H1 (cell line): ENCODE data around the gene HOXC5. TPM values are rescaled to one million over a fixed set of nuclear protein-coding genes. Genes with fewer than 3 reads are reported as not detected.

Experiments used
- CTCF ChIA-PET: fragments of 300-600 bp; sonication (Branson Sonifier 250); formaldehyde crosslinking; loops from one replicate; lab custom pipeline; 2021; ENCODE audit not compliant: partially characterized antibody; lab: Charles Lee
- POLR2A ChIA-PET: fragments of 300-600 bp; sonication (Branson Sonifier 250); formaldehyde crosslinking; loops from one replicate; lab custom pipeline; 2021; ENCODE audit warnings: inconsistent platforms; ENCODE audit not compliant: partially characterized antibody; lab: Charles Lee
- DNase-seq, 2 experiments: peaks; one replicate each; pipeline versions ENCODE4 v3.0.0 to v3.0.0-alpha.2; 2010 to 2022; ENCODE audit warnings: low spot score in 2 of 2, low read depth in 1 of 2, mixed read lengths in 1 of 2
- FAIRE-seq: peaks from 2 replicates; lab custom pipeline; 2011; peaks lifted over from hg19 to GRCh38; lab: Jason Lieb, UNC
- H2AFZ ChIP-seq: 2 replicates; pipeline ENCODE4 v1.8.1; 2012; ENCODE audit warnings: low read length, inconsistent platforms
- H2AK5ac ChIP-seq: 2 replicates; pipeline ENCODE4 v1.6.1; 2013; ENCODE audit warnings: low read depth, low read length
- H2BK120ac ChIP-seq: replicated peaks from 2 replicates; pipeline ENCODE3; 2013; ENCODE audit warnings: low read depth, low read length, inconsistent platforms
- H2BK12ac ChIP-seq: 2 replicates; pipeline ENCODE4 v1.6.1; 2013; ENCODE audit warnings: low read depth, low read length
- H2BK15ac ChIP-seq: 2 replicates; pipeline ENCODE4 v1.6.1; 2013; ENCODE audit warnings: low read length
- H2BK20ac ChIP-seq: 2 replicates; pipeline ENCODE4 v1.6.1; 2013; ENCODE audit warnings: low read length
- H2BK5ac ChIP-seq: 2 replicates; pipeline ENCODE4 v1.6.1; 2013; ENCODE audit warnings: low read depth, low read length
- H3K14ac ChIP-seq: 2 replicates; pipeline ENCODE4 v1.6.1; 2013; ENCODE audit warnings: inconsistent platforms; ENCODE audit not compliant: insufficient read length
- H3K18ac ChIP-seq: 2 replicates; pipeline ENCODE4 v1.6.1; 2013; ENCODE audit warnings: low read length; ENCODE audit errors: extremely low read depth
- H3K23ac ChIP-seq: 2 replicates; pipeline ENCODE4 v1.6.1; 2013; ENCODE audit warnings: inconsistent platforms; ENCODE audit not compliant: insufficient read length
- H3K23me2 ChIP-seq: 2 replicates; pipeline ENCODE4 v1.6.1; 2013; ENCODE audit warnings: low read depth, low read length
- H3K27ac ChIP-seq: 2 replicates; pipeline ENCODE4 v1.6.1; 2011; ENCODE audit warnings: low read depth, low read length, inconsistent platforms
- H3K27me3 ChIP-seq, 4 experiments: replicated peaks in 1 of 4; 1 replicate in 1 of 4; 2 replicates in 3 of 4; pipeline versions ENCODE4 v1.6.1 to v1.8.1; 2011 to 2013; ENCODE audit warnings: low read length in 3 of 4, mild to moderate bottlenecking in 3 of 4, inconsistent platforms in 2 of 4, mixed read lengths in 2 of 4, moderate library complexity in 1 of 4; ENCODE audit not compliant: control insufficient read depth in 3 of 4, insufficient read depth in 3 of 4; ENCODE audit errors: extremely low read depth in 1 of 4
- H3K36me3 ChIP-seq, 4 experiments: 2 replicates each; pipeline versions ENCODE4 v1.6.1 to v1.8.1; 2011 to 2013; ENCODE audit warnings: mild to moderate bottlenecking in 4 of 4, low read length in 3 of 4, moderate library complexity in 2 of 4, control low read depth in 1 of 4, inconsistent platforms in 1 of 4; ENCODE audit not compliant: insufficient read depth in 4 of 4, control insufficient read depth in 2 of 4
- H3K4ac ChIP-seq: replicated peaks from 2 replicates; pipeline ENCODE3; 2013; ENCODE audit warnings: low read length, low read depth, mixed read lengths, inconsistent platforms; ENCODE audit not compliant: insufficient read length
- H3K4me1 ChIP-seq, 4 experiments: replicated peaks in 1 of 4; 1 replicate in 1 of 4; 2 replicates in 3 of 4; pipeline versions ENCODE4 v1.6.1 to v1.8.1; 2011 to 2013; ENCODE audit warnings: low read length in 3 of 4, inconsistent platforms in 2 of 4, mixed read lengths in 1 of 4; ENCODE audit not compliant: insufficient read depth in 4 of 4, control insufficient read depth in 3 of 4
- H3K4me2 ChIP-seq, 2 experiments: 2 replicates each; pipeline versions ENCODE4 v1.6.1 to v1.8.1; 2011 to 2013; ENCODE audit warnings: low read depth in 2 of 2, low read length in 2 of 2, control low read depth in 1 of 2, inconsistent platforms in 1 of 2, mild to moderate bottlenecking in 1 of 2; ENCODE audit not compliant: insufficient read depth in 1 of 2
- H3K4me3 ChIP-seq, 4 experiments: fragments of 200-600, 300-600 bp in 1 of 4; sonication (generic), shearing (Covaris generic), sonication (Bioruptor Twin) in 1 of 4; 2 replicates each; pipeline versions ENCODE4 v1.5.1 to v1.8.1; 2011 to 2016; ENCODE audit warnings: low read length in 4 of 4, low read depth in 3 of 4, control low read depth in 2 of 4, inconsistent platforms in 2 of 4, mild to moderate bottlenecking in 2 of 4, mixed read lengths in 1 of 4, moderate library complexity in 1 of 4; ENCODE audit not compliant: insufficient read depth in 2 of 4; ENCODE audit errors: extremely low read depth in 1 of 4
- H3K56ac ChIP-seq: replicated peaks from 2 replicates; pipeline ENCODE3; 2013; ENCODE audit warnings: low read depth, mild to moderate bottlenecking, mixed read lengths, low read length, inconsistent platforms; ENCODE audit not compliant: insufficient read length
- H3K79me1 ChIP-seq: 2 replicates; pipeline ENCODE4 v1.6.1; 2013; ENCODE audit warnings: low read depth, low read length, control low read depth
- H3K79me2 ChIP-seq, 2 experiments: 2 replicates each; pipeline versions ENCODE4 v1.6.1 to v1.8.1; 2012 to 2013; ENCODE audit warnings: low read length in 2 of 2, mild to moderate bottlenecking in 2 of 2, inconsistent platforms in 1 of 2; ENCODE audit not compliant: insufficient read depth in 2 of 2, control insufficient read depth in 1 of 2
- H3K9ac ChIP-seq, 4 experiments: replicated peaks in 1 of 4; 1 replicate in 1 of 4; 2 replicates in 3 of 4; pipeline versions ENCODE4 v1.6.1 to v1.8.1; 2011 to 2013; ENCODE audit warnings: low read depth in 3 of 4, low read length in 3 of 4, control low read depth in 2 of 4, mild to moderate bottlenecking in 2 of 4, moderate library complexity in 2 of 4, inconsistent platforms in 1 of 4; ENCODE audit errors: extremely low read depth in 1 of 4
- H3K9me3 ChIP-seq, 2 experiments: 2 replicates each; pipeline versions ENCODE4 v1.6.1 to v1.8.1; 2012 to 2013; ENCODE audit warnings: mild to moderate bottlenecking in 2 of 2, moderate library complexity in 2 of 2, control low read depth in 1 of 2, inconsistent platforms in 1 of 2, low read depth in 1 of 2, low read length in 1 of 2, mixed read lengths in 1 of 2; ENCODE audit not compliant: insufficient read depth in 2 of 2
- H4K20me1 ChIP-seq, 2 experiments: replicated peaks in 1 of 2; 2 replicates each; pipeline versions ENCODE3 to v1.8.1; 2011 to 2013; ENCODE audit warnings: inconsistent platforms in 2 of 2, low read length in 2 of 2, mild to moderate bottlenecking in 1 of 2; ENCODE audit not compliant: insufficient read depth in 2 of 2, control insufficient read depth in 1 of 2
- H4K5ac ChIP-seq: 2 replicates; pipeline ENCODE4 v1.6.1; 2013; ENCODE audit warnings: low read length, low read depth, mixed read lengths, inconsistent platforms; ENCODE audit not compliant: insufficient read length
- H4K8ac ChIP-seq: 2 replicates; pipeline ENCODE4 v1.8.0; 2013; ENCODE audit warnings: mild to moderate bottlenecking, moderate library complexity, low read length, inconsistent platforms; ENCODE audit not compliant: insufficient read depth; ENCODE audit errors: extremely low read depth
- H4K91ac ChIP-seq: replicated peaks from 2 replicates; pipeline ENCODE3; 2013; ENCODE audit warnings: low read length, mixed read lengths, inconsistent platforms; ENCODE audit not compliant: insufficient read length
- CHD2 ChIP-seq: IDR thresholded peaks from 2 replicates; pipeline ENCODE4 v1.6.1; 2012; ENCODE audit warnings: low read length, improper control_type of control experiment
- CTBP2 ChIP-seq: IDR thresholded peaks from 2 replicates; pipeline ENCODE4 v1.7.0; 2011; ENCODE audit warnings: borderline replicate concordance, mild to moderate bottlenecking, moderate library complexity, mixed read lengths, low read length; ENCODE audit not compliant: insufficient read depth, insufficient read length
- EZH2 ChIP-seq: fragments of 200-600 bp; sonication (generic); IDR thresholded peaks from 2 replicates; pipeline ENCODE4 v1.7.1; 2012; ENCODE audit warnings: low read depth, mild to moderate bottlenecking, moderate library complexity, low read length, inconsistent platforms; ENCODE audit not compliant: severe bottlenecking
- RAD21 ChIP-seq, 2 experiments: IDR thresholded peaks in 1 of 2; conservative IDR thresholded peaks in 1 of 2; 2 replicates each; pipeline ENCODE4 v1.6.1; 2011; ENCODE audit warnings: low read depth in 2 of 2, low read length in 2 of 2, improper control_type of control experiment in 1 of 2, inconsistent platforms in 1 of 2, mild to moderate bottlenecking in 1 of 2, moderate library complexity in 1 of 2
- RNF2 ChIP-seq: fragments of 200-900, 300-1000 bp; sonication (generic); IDR thresholded peaks from 2 replicates; pipeline ENCODE4 v1.7.1; 2016; ENCODE audit warnings: borderline replicate concordance, low read depth, mild to moderate bottlenecking, antibody characterized with exemption, low read length; ENCODE audit not compliant: poor library complexity, severe bottlenecking; ENCODE audit errors: missing control alignments
- SUZ12 ChIP-seq: fragments of 200-600 bp; sonication (generic); IDR thresholded peaks from 2 replicates; pipeline ENCODE4 v1.6.1; 2012; ENCODE audit warnings: mild to moderate bottlenecking, inconsistent platforms, low read length, moderate library complexity, mixed read lengths
- WGBS, 2 experiments: shearing (Covaris generic) in 1 of 2; methylation state at CpG; one replicate each; pipeline versions ENCODE4 v1.1.6 to v1.1.7; 2013 to 2015; ENCODE audit warnings: low lambda C conversion rate in 2 of 2, mixed read lengths in 2 of 2, inconsistent platforms in 1 of 2, low coverage in 1 of 2, missing lambda C conversion rate in 1 of 2; ENCODE audit not compliant: insufficient replicate concordance in 2 of 2, insufficient coverage in 1 of 2, insufficient read length in 1 of 2; ENCODE audit errors: extremely low coverage in 1 of 2, missing lambda C conversion rate in 1 of 2; 5-methylcytosine and 5-hydroxymethylcytosine counted together
- polyA plus RNA-seq, 7 experiments: library from polyadenylated mRNA; depleted of rRNA in 3 of 7; stranded (reverse) in 5 of 7; unstranded in 2 of 7; fragments of >200 nt in 5 of 7; fragments of 200-250 nt in 2 of 7; gene quantifications; 1 replicate in 5 of 7; 2 replicates in 1 of 7; 4 replicates in 1 of 7; pipeline versions ENCODE4 v1.2.1 to v1.2.3, GENCODE V29; 2011 to 2013; ENCODE audit warnings: missing spikeins in 2 of 7, mixed read lengths in 2 of 7
- total RNA-seq: library from RNA; stranded (reverse); fragmentation: NEBNext Ultra II Directional; extraction: Animal tissue kit (Norgen Biotek cat#: 25700); gene quantifications from 2 replicates; pipeline ENCODE4 v1.2.1, GENCODE V29; 2021

Gene HOXC5
- total and polyA plus RNA-seq, 2 of the 8 experiments (the other 6 are each of a cell fraction or from before 2014, with no cell fraction given), result not detected

DNA sequence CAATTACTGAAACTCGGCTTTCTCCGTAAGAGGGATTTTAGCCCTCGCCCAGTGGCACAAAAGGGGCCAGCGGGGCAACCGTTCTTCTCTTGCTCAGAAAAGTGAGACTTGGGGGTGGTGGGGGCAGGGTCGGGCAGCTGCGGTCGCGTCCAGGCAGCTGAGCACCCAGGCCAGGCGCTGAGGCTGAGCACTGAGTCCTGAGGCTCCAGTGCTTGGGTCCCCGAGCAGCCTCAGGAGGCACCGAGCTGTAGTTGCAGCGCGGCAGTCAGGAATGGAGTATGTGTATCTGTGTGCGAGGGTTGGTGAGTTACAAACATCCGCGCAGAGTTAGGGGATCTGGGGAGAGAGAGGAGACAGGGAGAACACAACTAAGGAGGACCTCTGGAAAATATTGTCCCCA lies 8.7 kb upstream of the HOXC5 start:
- H2BK20ac ChIP-seq, result no peak overlapping the region
- H3K79me1 ChIP-seq, result no peaks in the 10 kb centered on the region
- no peaks in the 10 kb centered on the region; a peak in 1 of 8 replicates for H3K36me3 ChIP-seq
- H4K5ac ChIP-seq, result no peak overlapping the region
- no peak overlapping the region for H2BK12ac ChIP-seq
- H2BK15ac ChIP-seq, result 0 out of 2 replicates have a peak overlapping the region, but pooled peaks have one; percentile 10
- ChIA-PET CTCF (interaction anchor here (0.8 to 12.5 kb wide), 23 partner anchors 9 to 354 kb away, joined by 3 to 172 read pairs (median 5); partner anchors contain the start of genes HOXC10, HOXC4, HOXC5 and HOXC8), POLR2A (interaction anchor here (0.8 to 1.4 kb wide), 5 partner anchors 10 to 39 kb away, joined by 3 read pairs; partner anchors contain the start of gene HOXC10)
- H4K20me1 ChIP-seq, result peaks cover 14 to 30% of the 10 kb centered on the region in 2 experiments
- no peak overlapping the region for H4K8ac ChIP-seq
- 7% methylated on average over 17 of the region's 17 CpGs; no CpG with 5 or more reads in 1 of the 2 experiments for WGBS, 2 experiments
- H2AFZ ChIP-seq, result no peak overlapping the region
- no peak overlapping the region for H3K23ac ChIP-seq
- no peak overlapping the region for H4K91ac ChIP-seq
- H3K4me2 ChIP-seq, result no peak overlapping the region
- H2BK5ac ChIP-seq, result no peak overlapping the region
- peaks cover 0 to 6% (median under 1%) of the 10 kb centered on the region in 4 experiments; a peak in 3 of 7 replicates for H3K4me1 ChIP-seq
- TF ChIP-seq RNF2, result no peak
- peak; percentile 41 for TF ChIP-seq CTBP2
- TF ChIP-seq RAD21 (IDR thresholded peaks at IDR 0.05 in 1 of 2, conservative IDR thresholded peaks at IDR 0.05 in 1 of 2; ENCODE audit: low read depth in 2 of 2, low read length in 2 of 2), result no peak
- TF ChIP-seq CHD2, result no peak
- peak; percentile 88 for TF ChIP-seq EZH2
- TF ChIP-seq SUZ12, result peak; percentile 96
- H3K27me3 ChIP-seq, result peaks cover 97 to 100% (median 100%) of the 10 kb centered on the region in 4 experiments
- no peaks in the 10 kb centered on the region; the same call in 1 of the 2 replicates for H3K23me2 ChIP-seq
- H3K56ac ChIP-seq, result no peak overlapping the region
- peak overlapping the region; percentile 53; the same call in 1 of the 2 replicates for H2AK5ac ChIP-seq
- no peak overlapping the region for H3K4ac ChIP-seq
- H3K27ac ChIP-seq, result no peak overlapping the region
- H3K9me3 ChIP-seq, result no peaks in the 10 kb centered on the region
- H3K9ac ChIP-seq, result no peak overlapping the region
- no peak overlapping the region for H3K4me3 ChIP-seq
- FAIRE-seq, result no peak
- no peaks in the 10 kb centered on the region for H3K79me2 ChIP-seq
- H2BK120ac ChIP-seq, result no peak overlapping the region
- no peak for DNase-seq
- no peak overlapping the region for H3K14ac ChIP-seq
- no peak overlapping the region for H3K18ac ChIP-seq
